GM19193 (cell line): ENCODE measurements around the gene UBL5.
A peak's percentile ranks its signal among the peaks of the same experiment; 100 is the strongest.

Source experiments
- POLR2A ChIP-seq: IDR thresholded peaks from 4 replicates; pipeline ENCODE4 v1.6.1; 2011; ENCODE audit not compliant: insufficient read depth, insufficient read length; ENCODE audit errors: extremely low read depth

UBL5 gene

DNA sequence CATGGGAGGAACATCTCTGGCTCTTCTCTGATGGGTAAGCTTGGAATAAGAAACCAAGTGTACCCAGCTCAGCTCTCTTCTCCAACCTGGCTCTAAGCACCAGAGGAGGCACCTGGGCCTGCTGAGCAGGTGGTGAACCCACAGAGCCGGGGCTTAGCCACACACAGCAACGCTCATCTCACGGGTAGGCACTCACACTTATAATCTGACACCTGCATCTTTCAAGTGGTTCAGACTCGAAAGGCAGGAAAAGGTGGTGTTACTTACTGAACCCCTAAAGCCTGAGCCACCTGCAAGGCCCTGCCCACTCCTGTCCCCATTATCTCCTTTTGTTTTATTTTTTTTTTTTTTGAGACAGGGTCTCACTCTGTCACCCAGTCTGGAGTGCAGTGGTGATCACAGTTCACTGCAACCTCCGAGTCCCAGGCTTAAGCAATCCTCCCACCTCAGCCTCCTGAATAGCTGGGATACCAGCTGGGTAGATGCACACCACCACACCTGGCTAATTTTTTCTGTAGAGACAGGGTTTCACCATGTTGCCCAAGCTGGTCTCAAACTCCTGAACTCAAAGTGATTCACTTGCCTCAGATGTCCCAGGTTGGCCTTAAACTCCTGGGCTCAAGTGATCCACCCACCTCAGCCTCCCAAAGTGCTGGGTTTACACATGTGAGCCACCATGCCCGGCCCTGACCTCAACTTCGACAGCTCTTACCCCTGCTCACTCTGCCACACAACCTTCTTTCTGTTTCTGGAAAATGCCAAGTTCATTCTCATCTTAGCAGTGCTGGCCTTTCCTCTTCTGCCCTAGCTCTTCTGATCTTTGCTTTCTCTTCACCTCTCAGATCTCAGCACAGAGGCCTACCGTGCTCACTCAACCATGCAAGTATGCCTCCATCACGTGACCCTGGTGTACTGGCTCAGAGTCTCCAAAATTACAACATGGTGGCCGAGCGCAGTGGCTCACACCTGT is 18.6 kb upstream of the UBL5 start:
- no peak for TF ChIP-seq POLR2A

DNA sequence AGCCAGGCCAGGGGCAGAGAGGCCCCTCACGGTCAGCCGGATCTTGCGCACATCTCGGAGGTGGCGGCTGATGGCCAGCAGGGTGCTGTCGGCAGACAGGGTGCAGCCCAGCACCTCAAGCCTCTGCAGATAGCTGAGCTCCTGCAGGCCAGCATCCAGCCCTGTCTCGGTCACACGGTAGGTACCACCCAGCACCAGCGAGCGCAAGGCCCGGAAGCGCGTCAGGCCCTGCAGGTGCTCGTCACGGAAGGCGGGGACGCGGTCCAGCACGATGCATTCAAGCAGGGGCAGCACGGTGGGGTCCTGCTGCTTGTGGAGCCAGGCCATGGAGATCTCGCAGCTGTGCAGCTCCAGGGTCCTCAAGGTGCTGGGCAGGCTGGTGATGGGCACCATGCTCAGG is 16.6 kb upstream of the UBL5 start:
- no peak for TF ChIP-seq POLR2A

DNA sequence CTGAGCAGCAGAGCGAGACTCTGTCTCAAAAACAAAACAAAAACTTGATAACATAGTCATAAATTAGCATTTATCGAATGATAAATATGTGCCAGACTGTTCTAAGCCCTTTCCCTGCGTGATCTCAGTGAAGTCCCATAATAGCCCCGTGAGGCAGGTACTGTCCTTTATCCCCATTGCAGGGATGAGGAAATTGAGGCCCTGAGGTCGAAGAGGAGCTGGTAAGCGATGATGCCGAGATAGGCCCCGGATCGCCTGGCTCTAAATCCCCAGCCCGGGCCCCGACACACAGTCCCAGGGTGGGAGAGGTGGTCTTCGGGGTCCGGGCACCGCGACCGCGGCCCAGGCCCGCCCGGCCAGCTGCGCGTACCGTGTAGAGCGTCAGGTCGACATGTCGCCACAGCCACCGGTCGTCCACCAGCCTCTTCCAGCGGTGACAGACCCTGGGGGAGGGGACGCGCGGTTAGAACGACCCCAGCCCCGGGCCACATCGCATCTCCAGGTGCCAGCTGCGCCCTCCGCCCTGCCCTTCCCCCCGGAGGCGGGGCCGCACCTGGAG is 9.5 kb upstream of the UBL5 start:
- no peak for TF ChIP-seq POLR2A

DNA sequence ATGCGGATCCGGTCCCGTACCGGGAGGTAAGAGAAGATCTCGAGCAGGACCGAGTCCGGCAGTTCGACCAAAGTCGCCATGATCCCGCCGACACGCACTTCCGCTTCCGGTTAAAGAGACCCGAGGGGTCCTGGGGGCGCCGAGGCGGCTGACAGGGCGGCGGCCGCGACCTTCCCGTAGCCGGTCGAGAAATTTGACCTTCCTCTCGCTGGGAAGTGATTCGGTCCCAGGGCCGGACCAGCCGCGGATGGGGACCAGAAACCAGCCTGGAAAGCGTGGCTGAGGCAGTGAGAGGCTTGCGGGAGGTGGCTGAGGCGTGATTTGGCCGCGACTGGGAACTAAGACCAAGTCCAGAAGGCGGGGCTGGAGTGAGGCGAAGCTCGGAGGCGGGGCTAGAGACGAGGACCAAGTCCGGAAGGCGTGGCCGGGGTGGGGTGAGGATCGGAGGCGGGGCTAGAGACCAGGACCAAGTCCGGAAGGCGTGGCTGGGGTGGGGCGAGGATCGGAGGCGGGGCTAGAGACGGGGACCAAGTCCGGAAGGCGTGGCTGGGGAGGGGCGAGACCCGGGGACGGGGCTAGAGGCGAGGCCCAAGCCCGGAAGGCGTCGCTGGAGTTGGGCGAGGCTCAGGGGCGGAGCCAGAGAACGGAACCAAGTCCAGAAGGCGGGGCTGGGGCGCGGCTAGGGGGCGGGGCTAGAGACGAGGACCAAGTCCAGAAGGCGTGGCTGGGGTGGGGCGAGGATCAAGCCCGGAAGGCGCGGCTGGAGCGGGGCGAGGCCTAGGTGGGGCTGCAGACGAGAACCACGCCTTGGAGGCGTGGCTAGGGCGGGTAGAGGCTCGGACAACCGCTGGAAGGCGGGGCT is 8.8 kb upstream of the UBL5 start, which contains the start of gene FBXL12:
Gene FBXL12 (minus strand): TSS at position 346 of the 862 bp plus-strand sequence. CDS start 266 bp downstream, at position 80.
- peak; percentile 95 for TF ChIP-seq POLR2A

DNA sequence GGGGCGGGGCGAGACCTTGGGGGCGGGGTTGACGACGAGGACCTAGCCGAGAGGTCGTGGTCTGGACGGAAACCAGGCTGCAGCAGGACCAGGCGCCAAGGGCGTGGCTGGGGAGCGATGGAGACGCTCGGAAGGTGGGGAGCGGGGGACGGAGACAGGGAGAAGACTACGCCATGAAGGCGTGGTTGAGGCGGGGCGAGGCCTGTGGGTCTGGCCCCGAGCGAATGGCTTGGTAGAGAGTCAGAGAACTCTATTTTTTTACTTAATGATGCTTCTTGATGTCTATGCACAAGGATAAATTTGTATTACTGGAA is 8.2 kb upstream of the UBL5 start:
- TF ChIP-seq POLR2A: peak; percentile 14

DNA sequence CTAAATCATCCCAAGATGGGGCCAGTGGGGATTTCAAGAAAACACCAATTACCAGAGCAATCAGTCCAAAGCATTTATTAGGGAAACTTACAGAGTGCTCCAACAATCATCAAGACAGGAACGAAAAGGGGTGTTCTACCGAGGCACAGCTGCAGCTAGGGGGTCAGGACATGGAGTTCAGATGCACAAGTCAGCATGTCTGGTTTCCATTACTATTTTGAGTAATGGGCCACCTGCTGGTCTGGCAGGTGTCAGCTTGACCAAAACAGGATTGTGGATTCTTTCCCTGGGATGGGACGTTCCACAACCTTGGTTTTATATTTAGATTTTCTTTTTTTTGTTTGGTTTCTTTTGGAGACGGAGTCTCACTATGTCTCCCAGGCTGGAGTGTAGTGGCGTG is 3.9 kb upstream of the UBL5 start:
- TF ChIP-seq POLR2A: no peak

DNA sequence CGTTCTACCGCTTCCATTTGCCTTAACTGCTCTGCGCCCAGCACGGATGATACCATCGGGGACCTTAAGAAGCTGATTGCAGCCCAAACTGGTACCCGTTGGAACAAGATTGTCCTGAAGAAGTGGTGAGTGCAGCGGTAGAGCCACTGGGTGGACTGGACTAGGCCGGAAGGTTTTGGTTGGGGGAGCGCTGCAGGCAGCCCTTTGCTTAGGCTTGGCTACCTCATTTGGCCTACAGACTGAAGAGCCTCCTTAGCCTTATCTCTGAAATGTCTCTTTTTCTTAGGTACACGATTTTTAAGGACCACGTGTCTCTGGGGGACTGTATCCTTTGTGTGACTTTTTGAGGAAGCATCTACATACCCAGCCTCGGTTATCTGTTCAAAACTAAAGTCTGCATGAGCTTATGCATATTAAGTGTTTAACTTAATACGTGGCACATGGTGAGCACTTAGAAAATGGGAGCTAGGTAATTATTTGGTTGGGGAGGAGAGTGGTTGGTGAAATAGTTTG is 889 bp downstream of the UBL5 start:
- no peak for TF ChIP-seq POLR2A

DNA sequence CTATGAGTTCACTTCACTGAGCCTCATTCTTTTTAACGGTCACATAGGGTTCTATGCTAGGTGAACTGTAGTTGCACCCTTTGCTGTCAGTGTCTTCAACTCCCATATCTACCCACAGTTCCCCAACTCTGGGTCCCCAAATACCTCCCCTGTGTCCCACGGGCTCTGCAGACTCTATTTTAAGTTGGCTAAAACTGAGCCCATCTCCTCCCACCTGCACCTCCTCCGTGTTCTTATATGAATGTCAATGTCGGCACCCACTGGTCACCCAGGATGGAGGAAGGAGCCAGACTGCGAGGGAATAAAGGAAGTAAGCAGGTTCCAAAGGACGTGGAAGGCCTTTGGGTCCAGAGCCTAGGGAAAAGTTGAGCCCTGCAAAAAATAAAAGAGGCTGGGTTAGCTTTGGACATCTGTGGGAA is 6.6 kb downstream of the UBL5 start:
- TF ChIP-seq POLR2A: no peak

DNA sequence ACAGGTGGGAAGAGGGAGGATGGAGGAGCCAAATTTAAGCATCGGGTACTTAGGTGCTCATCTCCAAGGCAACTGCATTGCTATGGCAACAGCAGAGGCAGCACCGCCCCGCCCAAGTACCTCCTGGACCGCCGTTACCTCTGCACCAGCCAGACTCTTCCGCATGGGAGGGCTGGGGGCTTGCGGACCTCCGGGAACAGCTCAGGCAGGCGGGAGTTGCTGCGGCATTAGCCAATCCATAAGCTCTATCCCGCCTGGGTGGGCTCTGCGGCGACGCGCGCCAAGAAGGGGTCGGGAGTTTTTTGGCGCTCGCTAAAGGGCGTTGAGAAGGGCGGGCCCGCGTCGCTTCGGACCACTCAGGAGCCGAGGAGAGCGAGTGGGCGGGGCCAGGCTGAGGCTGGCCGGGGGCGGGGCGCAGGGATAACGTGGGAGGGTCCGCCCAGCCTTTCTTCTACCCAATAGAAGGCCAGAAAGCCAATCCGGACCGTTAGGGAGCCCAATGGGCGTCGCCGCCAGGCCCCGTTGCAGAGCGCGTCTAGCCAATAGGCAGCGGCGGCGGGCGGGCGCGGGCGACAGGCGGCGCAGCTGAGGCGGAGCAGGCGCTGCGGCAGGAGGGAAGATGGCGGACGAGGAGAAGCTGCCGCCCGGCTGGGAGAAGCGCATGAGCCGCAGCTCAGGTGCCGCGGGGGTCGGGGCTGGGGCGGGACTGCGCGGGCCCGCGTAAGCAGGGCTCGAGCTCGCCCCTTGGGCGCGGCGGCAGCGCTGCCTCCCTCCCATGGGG is 7.2 kb downstream of the UBL5 start, which contains the start of gene PIN1:
Gene PIN1 (plus strand): TSS at position 593 of the 781 bp plus-strand sequence. CDS start 27 bp downstream, at position 620.
- peak; percentile 75 for TF ChIP-seq POLR2A

DNA sequence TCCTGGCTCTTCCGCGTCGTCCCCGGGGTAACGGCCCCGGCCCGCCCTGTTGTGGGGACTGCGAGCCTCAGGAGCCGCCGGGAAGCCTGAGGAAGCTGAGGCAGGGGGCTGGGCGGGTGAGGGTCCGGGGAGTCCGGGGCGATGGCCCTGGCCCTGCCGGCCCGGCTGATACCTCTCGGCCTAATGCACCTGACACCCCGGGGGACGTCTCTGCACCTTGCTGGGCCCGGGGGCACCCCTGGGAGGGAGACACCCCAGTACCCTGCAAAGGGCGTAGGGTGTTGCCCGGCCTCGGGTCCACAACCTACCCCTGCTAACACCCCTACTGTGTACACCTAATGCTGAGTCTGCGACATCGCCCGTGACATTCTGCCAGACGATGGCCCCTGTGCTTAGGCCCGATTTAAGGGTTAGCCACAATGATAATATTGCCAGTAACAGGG is 7.8 kb downstream of the UBL5 start:
- no peak for TF ChIP-seq POLR2A

DNA sequence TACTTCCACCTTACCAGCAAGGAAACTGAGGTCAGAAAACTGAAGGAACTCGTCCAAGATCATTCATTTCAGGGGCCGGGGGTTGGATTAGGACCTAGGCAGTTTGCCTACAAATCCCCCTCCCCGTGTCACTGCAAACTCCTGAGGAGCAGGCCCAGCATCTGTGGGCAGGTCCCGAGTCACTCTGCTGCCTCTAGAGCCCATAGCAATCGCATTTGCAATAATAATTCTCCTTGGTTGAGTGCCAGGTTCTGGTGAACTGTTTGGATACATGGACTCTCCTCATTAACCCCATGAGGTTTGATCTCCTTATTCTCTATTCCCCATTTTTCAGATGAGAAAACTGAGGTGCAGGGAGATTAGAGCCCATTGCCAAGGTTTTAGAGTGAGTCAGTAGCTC is 8.3 kb downstream of the UBL5 start:
- TF ChIP-seq POLR2A: no peak

DNA sequence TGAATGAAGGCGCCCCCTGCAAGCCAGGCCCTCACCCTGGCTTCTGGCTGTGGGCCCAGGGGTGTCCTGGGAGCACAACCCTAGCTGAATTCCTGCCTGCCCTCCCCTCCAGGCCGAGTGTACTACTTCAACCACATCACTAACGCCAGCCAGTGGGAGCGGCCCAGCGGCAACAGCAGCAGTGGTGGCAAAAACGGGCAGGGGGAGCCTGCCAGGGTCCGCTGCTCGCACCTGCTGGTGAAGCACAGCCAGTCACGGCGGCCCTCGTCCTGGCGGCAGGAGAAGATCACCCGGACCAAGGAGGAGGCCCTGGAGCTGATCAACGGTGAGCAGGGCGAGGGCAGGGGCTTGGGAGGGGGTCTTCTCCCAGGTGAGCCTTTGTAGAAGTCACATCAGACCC is 10.6 kb downstream of the UBL5 start:
- no peak for TF ChIP-seq POLR2A

DNA sequence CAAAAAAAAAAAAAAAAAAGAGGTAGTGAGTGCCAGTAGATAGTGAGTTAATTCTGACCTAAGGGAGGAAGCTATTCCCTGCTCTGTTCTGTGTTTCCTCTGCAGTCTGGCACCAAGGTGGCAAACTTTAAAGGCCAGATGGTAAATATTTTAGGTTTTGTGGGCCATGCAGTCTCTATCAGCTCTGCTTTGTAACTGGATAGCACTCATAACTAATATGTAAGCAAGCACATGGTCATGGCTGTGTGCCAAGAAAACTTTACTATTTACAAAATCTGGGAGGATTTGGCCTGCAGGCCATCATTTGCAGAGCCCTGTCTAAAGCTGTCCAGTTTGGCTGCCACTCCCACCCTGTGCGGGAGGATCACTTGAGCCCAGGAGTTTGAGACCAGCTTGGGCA is 11.7 kb downstream of the UBL5 start:
- TF ChIP-seq POLR2A: no peak
